ENCODE data around the gene CAPZB.

The CAPZB gene

GRCh38 chr1:19481826-19482398 lies 3.4 kb downstream of the CAPZB start:
- Histone ChIP-seq H3K27me3 (ENCODE audit: insufficient read depth, poor library complexity, severe bottlenecking) (no peaks in the 10 kb centered on the region), H3K4me3 (replicated peaks; ENCODE audit: insufficient read depth, low read length) (no peak overlapping the region), H3K27ac (replicated peaks) (no peak overlapping the region)
- no peak for TF ChIP-seq CTCF (IDR thresholded peaks at IDR 0.05; ENCODE audit: insufficient read depth, low read length)
- TF ChIP-seq POLR2AphosphoS5 (IDR thresholded peaks at IDR 0.05; ENCODE audit: low read depth), result no peak
- TF ChIP-seq GABPA (IDR thresholded peaks at IDR 0.05; ENCODE audit: low read depth), result no peak
- no peak for TF ChIP-seq REST (IDR thresholded peaks at IDR 0.05; ENCODE audit: insufficient replicate concordance, low read depth)
- no peak for TF ChIP-seq SPI1 (IDR thresholded peaks at IDR 0.05; ENCODE audit: borderline replicate concordance, low read depth)
- no peak for DNase-seq (ENCODE audit: low read depth in 1 of 2, low spot score in 1 of 2)

GRCh38 chr1:19480282-19480681 lies 5.1 kb downstream of the CAPZB start:
- no peak overlapping the region for H3K27ac ChIP-seq (replicated peaks)
- H3K4me3 ChIP-seq (replicated peaks; ENCODE audit: insufficient read depth, low read length), result no peak overlapping the region
- H3K27me3 ChIP-seq (ENCODE audit: insufficient read depth, poor library complexity, severe bottlenecking), result no peaks in the 10 kb centered on the region
- no peak for TF ChIP-seq REST (IDR thresholded peaks at IDR 0.05; ENCODE audit: insufficient replicate concordance, low read depth)
- no peak for TF ChIP-seq SPI1 (IDR thresholded peaks at IDR 0.05; ENCODE audit: borderline replicate concordance, low read depth)
- no peak for TF ChIP-seq CTCF (IDR thresholded peaks at IDR 0.05; ENCODE audit: insufficient read depth, low read length)
- no peak for TF ChIP-seq GABPA (IDR thresholded peaks at IDR 0.05; ENCODE audit: low read depth)
- TF ChIP-seq POLR2AphosphoS5 (IDR thresholded peaks at IDR 0.05; ENCODE audit: low read depth), result no peak
- no peak for DNase-seq (ENCODE audit: low read depth in 1 of 2, low spot score in 1 of 2)

- TF ChIP-seq CTCF (IDR thresholded peaks at IDR 0.05; ENCODE audit: insufficient read depth, low read length) (no peak), SPI1 (IDR thresholded peaks at IDR 0.05; ENCODE audit: borderline replicate concordance, low read depth) (no peak), REST (IDR thresholded peaks at IDR 0.05; ENCODE audit: insufficient replicate concordance, low read depth) (no peak), GABPA (IDR thresholded peaks at IDR 0.05; ENCODE audit: low read depth) (no peak), POLR2AphosphoS5 (IDR thresholded peaks at IDR 0.05; ENCODE audit: low read depth) (no peak)
- H3K27ac ChIP-seq (replicated peaks), result no peak overlapping the region
- DNase-seq (ENCODE audit: low read depth in 1 of 2, low spot score in 1 of 2), result no peak
- no peak overlapping the region for H3K4me3 ChIP-seq (replicated peaks; ENCODE audit: insufficient read depth, low read length)
- H3K27me3 ChIP-seq (ENCODE audit: insufficient read depth, poor library complexity, severe bottlenecking), result no peaks in the 10 kb centered on the region
Observed at GRCh38 chr1:19479351-19480120, 5.8 kb downstream of the CAPZB start.
